ENCODE data around the gene EFNB3. TPM values are rescaled to one million over a fixed set of nuclear protein-coding genes. Genes with fewer than 3 reads are reported as not detected.

EFNB3 gene
- total RNA-seq, 4 donors from 2014 or later = 0.22 to 0.82 (median 0.55) TPM

GRCh38 chr17:7703584-7704479, 1.2 kb upstream of the EFNB3 start:
- no peak for TF ChIP-seq CTCF (IDR thresholded peaks at IDR 0.05; ENCODE audit: low read depth)

- no peak for TF ChIP-seq CTCF (IDR thresholded peaks at IDR 0.05; ENCODE audit: low read depth)
Observed at GRCh38 chr17:7705269-7706255, 560 bp downstream of the EFNB3 start.

- no peak for TF ChIP-seq CTCF (IDR thresholded peaks at IDR 0.05; ENCODE audit: low read depth)
Observed at GRCh38 chr17:7706631-7707354, 1.8 kb downstream of the EFNB3 start.

- no peak for TF ChIP-seq CTCF (IDR thresholded peaks at IDR 0.05; ENCODE audit: low read depth)
Observed at GRCh38 chr17:7707446-7707845, 2.4 kb downstream of the EFNB3 start.

GRCh38 chr17:7707858-7708750, 3.1 kb downstream of the EFNB3 start:
- TF ChIP-seq CTCF (IDR thresholded peaks at IDR 0.05; ENCODE audit: low read depth) = no peak

- no peak for TF ChIP-seq CTCF (IDR thresholded peaks at IDR 0.05; ENCODE audit: low read depth)
Observed at GRCh38 chr17:7709031-7709430, 4.0 kb downstream of the EFNB3 start.
